GM19240 (cell line): ENCODE results near the gene TRPT1.

Source experiments
- DNase-seq: peaks from one replicate; pipeline ENCODE4 v3.0.0; 2011; ENCODE audit warnings: low spot score; ENCODE audit not compliant: insufficient read length

TRPT1 gene

DNA sequence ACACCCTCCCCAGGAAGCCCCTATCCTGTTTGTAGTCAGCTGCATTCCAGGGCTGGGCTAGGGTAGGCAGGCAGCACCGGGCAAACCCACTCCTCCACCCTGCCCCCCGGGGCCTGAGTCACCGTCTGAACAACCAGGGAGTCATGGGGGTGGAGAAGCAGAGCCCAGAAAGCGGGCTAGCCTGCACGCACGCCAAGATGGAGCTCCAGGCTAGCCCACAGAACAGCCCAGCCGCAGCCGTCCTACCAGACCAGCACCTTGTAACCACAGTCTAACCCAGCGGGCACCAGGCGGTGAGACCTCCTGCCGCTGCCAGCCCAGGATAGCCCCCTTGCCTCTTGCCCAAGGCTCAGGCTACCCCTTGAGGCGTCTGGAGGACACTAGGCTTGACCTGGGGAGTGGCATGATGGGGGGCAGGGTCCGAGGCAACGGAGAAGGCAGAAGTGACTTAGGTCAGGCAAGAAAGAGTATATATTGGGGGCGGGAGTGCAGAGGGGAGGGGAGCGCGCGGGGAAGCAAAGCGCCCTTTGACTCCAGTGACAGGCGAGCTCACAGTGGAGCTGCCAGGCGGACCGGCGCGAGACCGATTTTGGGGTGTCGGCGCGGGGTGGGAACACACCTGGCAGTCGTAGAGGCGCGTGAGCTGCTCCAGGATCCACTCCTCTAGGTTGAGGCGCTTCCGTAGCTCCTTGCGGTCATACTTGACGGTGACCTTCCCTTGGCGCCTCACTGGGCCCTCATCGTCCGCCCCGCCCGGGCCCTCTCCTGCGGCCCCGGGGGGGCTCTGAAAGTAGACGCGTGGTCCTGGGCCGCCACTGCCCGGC lies 20.0 kb upstream of the TRPT1 start:
- no peak for DNase-seq

DNA sequence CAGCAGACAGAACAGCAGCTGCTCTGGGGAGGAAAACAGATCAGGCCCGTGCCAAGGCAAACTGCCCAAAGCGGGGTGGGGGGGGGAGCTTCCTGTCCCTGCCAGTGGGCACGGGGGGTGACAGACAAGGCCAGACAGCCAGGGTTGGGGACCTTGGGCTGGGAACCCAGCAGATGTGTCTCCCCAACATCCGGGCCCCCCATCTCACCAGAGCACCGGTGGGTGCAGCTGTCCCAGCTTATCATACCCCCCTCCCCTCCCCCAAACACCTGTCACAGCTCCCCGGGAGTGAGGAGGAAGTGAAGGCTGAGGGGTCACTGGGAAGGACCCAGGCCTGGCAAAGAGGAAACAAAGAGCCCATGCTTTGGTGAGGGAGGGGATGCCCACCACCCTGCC lies 19.4 kb upstream of the TRPT1 start:
- no peak for DNase-seq

DNA sequence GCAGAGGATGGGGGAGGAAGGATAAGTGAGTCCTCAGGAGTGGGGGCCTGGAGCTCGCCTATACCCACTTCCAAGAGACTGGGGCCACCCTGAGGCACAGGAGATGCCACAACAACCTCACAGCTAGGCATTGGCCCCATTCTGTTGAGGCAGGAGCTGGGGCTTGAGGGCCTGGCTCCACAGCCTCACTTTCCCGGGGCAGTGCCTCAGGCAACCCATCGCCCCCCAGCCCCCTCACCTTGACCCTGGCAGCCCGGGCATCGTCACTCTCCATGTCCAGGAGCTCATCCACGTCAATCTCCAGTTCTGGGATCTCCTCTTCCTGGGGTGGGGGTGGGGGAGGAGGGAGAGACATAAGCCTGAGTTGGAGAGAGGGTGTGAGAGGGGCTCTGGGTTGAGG lies 19.0 kb upstream of the TRPT1 start:
- no peak for DNase-seq

DNA sequence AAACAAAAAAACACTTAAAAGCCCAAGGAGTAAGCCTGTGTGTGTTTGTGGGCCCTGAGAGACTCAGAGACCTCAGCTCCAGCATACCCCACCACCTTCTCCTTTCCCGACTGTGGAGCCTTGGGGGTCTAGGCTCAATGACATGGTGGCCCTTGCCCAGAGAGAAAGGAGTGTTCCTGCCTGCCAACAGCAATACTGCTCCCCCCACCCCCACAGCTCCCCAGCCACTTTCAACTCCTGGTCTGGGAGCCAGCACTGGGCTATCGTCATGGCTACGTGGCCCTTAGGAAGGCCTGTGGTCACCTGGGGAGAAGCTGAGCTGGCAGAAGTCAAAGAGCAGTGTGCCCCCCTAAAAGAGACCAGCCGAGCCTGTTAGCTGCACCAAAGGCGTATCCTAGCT lies 18.1 kb upstream of the TRPT1 start:
- no peak for DNase-seq

DNA sequence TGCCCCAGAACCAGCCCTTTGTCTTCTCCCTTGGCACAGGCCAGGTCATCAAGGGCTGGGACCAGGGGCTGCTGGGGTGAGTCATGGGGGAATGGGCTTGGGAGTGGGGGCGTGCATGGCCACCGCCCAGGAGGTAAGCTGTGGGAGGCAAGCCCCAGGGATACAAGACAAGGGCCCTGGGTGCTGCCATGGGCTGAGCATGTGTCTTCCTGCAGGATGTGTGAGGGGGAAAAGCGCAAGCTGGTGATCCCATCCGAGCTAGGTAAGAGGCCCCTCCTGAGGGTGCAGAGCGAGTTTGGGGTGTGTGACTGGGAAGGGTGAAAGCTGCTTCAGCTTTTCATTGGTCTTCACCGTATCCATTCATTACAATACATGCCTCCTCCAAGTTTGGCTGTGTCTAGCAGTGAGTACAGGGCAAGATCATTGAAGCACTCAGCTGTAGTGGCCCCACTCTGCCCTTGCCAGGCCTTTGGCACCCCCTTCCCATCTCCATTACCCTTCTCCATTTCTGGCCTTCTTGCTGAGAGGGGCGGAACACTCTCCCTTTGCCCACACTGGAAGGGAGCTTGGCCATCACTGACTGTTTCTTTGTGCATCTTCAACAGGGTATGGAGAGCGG lies 17.4 kb upstream of the TRPT1 start:
- DNase-seq, result no peak

DNA sequence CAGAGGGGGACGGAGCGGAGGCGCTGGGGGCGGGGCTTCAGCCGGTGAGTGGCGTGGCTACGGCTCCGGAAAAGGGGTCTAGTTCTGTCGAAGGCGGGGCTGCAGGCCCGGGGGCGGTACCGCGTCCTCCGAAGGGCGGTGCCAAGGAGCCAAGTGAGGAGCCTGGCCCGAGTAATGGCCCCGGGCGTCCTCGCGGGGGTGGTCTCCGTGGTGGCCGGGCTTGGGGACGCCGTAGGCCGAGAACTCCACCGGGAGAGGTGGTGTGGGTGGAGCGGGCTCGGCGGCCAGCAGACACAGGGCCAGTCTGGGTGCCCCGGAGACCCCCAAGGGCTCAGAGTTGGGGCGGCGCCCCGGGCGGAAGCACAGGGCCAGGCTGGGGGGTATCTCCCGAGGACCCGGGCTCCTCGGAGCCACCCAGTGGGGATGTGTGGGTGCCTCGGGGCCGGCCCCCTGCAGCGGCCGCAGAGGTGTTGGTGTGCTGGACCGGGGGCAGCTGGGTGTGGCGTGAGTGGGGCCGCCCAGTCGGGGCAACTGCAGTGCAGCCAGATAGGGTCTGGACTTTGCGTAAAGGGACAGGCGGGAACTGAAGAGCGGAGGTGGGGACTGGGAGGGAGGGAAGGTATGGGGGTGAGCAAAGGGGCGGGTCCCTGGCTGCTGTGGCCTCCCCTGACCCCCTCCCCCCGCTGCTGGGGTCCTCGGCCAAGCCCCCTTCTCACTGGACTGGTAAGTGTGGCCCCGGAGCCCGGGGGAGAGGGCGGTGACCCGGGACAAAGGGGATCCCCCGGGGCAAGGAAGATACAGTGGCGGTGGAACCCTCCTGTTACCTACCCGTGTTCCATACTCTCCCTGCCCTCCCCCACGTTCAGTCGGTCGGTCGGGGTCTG lies 15.7 kb upstream of the TRPT1 start:
- DNase-seq, result peak; percentile 85

DNA sequence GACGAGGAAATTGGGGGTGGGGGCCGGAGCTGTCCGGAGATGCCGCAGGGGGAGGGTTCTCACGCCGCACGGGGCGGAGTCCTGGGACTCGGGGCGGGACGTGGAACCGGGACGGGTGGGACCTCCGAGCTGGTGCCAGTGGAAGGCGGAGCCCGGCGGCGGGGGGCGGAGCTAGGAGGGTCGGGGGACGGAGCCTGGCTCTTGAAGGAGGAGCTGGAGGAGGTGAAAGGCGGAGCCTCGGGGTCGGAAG lies 15.2 kb upstream of the TRPT1 start:
- no peak for DNase-seq

DNA sequence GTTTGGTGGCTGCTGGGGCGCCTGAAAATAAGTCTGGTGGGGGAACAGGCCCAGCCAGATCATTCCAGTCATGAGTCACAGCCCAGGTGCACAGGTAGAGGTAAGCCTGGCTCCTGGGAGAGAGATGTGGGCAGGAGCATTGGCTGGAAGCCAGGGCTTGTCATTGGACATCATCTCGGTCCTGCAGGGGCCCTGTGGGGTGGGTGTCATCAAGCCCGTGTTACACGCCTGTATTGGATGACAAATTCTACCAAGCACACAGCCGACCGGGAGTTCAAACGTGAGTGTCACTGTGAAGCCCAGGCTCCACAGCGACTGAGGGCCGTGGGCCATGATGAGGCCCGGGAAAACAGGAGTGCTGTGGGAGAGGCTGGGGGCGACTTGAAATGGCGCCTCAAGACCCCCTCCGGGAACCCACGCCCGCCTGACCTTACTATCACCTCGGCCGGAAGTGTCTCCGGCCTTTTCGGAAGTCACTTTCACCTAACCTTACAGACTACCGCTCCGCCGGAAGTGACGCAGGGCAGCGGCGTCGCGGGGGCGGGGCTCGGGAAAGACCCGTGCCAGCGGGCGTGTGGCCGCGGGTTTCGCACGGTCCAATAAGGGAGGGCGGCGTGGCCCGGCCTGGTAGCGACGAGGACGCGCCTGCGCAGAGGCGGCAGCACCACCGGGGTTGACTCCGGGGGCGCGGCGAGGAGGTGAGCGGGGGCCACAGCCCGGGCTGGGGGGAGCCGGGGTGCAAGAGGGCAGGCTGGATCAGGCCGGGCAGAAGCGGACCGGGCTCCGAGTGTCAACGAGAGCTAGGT lies 14.7 kb upstream of the TRPT1 start, which contains the start of gene FKBP2:
Gene FKBP2, plus strand, starts transcription at position 661 of the 806 bp plus-strand sequence. CDS start 1,293 bp downstream, outside the sequence.
- peak; percentile 94 for DNase-seq

DNA sequence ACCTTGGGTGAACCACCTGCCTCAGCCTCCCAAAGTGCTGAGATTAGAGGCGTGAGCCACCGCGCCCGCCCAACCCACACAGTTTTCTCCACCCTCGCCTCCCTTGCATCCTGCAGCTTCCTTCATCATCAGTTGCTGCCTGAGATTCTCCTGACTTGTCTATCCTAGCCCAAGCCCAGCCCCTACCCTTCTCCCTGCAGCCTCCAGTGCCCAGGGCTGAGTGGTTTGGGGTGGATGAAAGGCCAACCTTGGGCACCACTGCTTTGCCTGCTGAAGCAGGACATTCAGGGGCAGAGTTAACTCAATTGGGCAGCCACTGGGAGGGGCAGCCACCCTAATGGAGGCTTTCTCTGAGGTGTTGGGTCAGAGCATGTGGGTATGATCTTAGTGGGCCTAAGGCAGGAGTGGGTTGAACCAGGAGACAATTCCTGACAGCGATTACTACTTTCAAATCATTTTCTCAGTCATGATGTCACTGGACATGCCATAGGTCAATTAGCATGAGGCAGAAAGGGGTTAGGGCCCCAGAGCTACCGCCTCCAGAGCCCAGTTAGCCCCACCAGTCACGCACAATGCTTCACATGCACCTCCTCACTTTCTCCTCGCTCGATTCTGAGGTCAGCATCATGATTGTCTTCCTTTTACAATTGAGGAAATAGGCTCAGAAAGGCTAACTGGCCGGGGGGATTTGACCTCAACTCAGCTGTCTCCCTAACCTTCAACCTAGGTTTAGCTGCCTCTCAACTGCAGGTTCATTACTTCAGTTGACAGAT lies 13.9 kb upstream of the TRPT1 start:
- DNase-seq, result no peak

DNA sequence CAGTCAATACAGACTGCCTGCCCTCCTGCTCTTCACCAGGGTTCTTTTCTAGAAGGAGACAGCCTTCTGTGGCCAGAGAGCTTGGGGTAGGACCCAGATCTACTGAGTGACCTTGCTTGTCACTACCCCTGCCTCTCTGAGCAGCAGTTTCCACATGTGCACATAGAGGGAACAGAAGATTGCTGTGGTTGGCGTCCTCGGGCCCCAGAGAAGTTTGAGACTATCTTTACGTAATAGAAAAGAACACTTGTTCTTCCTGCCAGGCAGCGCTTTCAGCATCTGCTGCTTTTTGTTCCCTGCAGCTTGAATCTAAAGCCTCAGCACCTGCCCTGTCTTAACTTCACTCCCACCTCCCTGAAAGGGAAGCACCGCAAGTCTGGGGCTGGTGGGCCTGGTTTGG lies 13.0 kb upstream of the TRPT1 start:
- no peak for DNase-seq

DNA sequence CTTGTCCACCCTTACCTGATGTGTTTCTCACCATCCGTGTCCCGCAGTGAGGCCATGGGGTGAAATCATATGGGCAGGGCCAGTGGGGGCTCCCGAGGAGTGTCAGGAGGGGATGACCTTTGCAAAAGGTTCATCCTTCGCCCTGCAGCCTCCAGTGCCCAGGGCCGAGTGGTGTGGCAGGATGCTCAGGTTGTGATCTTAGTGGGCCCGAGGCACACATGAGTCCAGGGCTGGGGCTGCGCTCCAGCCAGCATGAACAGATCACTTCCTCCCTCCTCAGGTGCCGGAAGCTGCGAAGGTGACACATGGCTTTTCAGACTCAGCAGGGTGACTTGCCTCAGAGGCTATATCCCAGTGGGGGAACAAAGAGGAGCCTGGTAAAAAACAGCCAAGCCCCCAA lies 12.1 kb upstream of the TRPT1 start:
- DNase-seq, result no peak

DNA sequence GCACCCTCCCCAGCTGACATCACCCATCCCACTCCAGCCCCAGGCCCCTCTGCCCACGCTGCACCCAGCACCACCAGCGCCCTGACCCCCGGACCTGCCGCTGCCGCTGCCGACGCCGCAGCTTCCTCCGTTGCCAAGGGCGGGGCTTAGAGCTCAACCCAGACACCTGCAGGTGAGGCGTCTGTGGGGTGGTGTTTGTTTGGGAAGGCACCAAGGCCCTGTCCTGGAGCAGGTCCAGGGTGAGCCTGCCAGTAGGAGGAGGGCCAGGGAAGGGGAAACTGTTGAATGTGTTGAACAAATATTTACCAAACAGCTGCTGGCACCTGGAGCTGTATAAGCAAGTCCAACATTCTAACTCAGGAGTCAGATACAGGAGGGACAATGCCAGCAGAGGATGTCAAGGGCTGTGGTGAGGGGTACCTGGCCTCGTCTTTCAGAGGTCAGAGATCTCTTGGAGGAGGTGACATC lies 11.5 kb upstream of the TRPT1 start:
- DNase-seq, result no peak

DNA sequence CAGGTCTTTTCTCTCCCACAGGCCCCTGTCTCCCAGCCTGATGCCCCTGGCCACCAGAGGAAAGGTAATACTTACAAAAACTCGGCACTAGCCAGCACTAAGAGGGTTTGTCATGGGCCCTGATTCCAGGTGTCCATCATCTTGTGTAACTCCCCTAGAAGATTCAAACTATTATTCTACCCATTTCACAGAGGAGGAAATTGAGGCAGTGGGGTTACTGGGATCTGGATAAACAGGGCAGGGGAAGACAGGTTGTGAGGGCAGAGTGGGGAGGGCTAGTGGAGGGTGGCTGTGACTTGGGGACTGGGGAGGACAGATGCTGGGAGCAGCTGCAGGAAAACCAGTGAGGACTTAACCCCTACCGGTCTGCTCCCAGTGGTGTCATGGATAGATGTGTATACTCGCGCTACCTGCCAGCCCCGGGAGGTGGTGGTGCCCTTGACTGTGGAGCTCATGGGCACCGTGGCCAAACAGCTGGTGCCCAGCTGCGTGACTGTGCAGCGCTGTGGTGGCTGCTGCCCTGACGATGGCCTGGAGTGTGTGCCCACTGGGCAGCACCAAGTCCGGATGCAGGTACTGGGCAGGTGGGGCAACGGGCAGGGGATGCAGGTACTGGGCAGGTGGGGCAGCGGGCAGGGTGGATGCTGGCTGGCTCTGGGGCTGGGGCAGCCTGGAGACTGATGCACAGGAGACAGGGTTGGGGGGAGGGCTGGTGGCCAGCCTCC lies 9.6 kb upstream of the TRPT1 start:
- no peak for DNase-seq

DNA sequence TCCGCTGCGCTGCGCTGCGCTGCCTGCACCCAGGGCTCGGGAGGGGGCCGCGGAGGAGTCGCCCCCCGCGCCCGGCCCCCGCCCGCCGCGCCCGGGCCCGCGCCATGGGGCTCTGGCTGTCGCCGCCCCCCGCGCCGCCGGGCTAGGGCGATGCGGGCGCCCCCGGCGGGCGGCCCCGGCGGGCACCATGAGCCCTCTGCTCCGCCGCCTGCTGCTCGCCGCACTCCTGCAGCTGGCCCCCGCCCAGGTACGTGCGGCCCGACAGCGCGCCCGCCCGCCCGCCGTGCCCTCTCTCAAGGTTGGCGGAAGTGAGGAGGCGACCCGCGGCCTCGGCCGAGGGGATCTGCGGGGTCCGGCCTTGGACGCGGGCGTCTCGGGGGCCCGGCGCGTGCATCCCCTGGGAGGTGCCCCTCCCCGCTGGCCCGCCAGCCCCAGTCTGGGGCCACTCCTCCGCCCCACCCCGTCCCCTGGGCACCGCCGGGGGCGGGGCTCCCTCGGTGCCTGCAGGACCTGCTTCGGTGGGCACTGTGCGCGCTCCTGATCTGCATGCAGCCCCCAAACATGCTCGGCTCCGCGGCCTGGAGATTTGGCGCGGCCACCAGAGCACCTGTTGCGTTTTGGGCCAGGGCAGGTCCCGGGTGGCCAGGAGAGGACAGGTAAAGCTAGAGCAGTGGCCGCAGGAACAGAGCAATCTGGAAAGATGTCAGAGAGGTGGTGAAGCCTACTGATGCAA lies 8.8 kb upstream of the TRPT1 start:
- no peak for DNase-seq

DNA sequence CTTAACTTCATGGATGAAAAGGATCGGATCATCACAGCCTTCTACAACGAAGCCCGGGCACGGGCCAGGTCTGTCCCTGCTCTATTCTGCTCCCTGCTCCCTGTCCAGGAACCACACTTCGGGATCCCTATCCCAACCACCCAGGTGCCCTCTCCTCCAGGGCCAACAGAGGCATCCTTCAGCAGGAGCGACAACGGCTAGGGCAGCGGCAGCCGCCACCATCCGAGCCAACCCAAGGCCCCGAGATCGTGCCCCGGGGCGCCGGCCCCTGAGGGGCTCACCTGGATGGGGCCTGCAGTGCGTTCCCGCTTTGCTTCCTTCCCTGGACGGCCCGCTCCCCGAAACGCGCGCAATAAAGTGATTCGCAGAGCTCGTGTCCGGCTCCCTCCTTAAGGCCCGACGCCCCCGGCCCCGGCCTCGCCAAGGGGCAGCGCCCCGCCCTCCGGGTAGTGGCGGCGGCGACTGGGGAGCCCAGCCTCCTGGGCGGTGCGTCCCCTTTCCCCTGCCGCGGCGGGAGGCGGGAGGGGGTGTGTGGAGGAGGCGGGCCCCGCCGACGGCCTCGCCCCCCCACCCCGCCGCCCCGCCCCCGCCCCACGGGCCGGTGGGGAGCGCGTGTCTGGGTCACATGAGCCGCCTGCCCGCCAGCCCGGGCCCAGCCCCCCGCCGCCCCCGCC lies 8.1 kb upstream of the TRPT1 start, which contains the start of gene VEGFB:
Gene VEGFB, plus strand, starts transcription at position 672 of the 674 bp plus-strand sequence. CDS start 250 bp downstream, outside the sequence.
- DNase-seq, result no peak

DNA sequence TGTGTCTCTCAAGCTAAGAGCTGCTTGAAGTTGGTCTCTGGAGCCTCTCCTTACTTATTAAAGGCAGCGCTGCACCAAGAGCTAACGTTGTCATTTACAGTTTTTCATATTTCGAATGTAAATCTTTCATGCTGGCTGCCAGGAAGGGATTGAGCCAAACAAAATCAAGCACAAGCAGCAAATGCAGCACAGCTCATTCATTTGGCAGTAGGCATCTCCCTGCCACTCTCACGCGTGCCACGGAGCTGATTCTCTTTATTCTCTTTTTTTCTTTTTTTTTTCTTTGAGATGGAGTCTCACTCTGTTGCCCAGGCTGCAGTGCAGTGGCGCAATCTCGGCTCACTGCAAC lies 7.0 kb upstream of the TRPT1 start:
- no peak for DNase-seq

DNA sequence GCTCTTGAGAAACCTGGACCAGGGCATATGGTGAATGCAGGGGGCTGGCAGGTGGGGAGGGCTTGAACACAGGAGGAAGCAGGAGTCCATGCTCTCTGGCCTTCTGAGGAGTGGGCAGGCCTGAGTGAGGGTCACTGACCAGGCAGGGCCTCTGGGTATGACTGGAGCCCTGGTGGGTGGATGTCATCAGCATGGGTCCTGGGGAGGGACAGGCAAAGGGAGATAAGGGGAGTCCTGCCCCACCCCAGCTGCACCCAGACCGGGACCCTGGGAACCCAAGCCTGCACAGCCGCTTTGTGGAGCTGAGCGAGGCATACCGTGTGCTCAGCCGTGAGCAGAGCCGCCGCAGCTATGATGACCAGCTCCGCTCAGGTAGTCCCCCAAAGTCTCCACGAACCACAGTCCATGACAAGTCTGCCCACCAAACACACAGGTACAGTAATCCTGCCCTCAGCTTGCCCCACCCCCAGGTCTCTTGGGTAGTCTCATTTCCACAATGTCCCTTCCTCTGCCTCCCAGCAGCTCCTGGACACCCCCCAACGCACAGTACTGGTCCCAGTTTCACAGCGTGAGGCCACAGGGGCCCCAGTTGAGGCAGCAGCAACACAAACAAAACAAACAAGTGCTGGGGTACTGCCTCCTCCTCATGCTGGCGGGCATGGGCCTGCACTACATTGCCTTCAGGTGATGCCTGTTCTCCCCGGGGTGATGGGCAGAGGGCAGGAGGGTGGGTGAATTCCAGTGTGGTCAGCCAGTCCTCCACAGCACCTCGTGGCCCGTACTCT lies 6.4 kb upstream of the TRPT1 start:
- no peak for DNase-seq

DNA sequence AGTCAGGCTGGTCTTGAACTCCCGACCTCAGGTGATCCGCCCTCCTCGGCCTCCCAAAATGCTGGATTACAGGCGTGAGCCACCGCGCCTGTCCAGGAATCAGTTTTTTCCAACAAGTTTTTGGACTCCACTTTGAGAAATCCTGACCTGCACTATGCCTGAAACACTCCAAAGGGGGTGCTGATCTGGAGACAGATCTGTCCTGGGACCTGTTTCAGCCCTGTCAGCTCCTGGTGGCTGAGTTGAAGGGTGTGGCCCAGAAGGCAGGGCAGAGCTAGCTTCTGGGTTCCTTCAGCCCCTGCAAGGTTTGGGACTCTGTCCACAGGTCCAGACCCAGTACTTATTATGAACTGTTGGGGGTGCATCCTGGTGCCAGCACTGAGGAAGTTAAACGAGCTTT lies 5.6 kb upstream of the TRPT1 start:
- no peak for DNase-seq
